IMR-90 (cell line): Measurements from ENCODE around the gene C15orf39. TPM values are rescaled to one million over a fixed set of nuclear protein-coding genes. Genes with fewer than 3 reads are reported as not detected.

Experiments used
- ATAC-seq: fragments of 200-7000 bp; cut with Tn5 transposase; 2 replicates; pipeline ENCODE4 v1.9.1; 2020; ENCODE audit warnings: low read depth, mild to moderate bottlenecking, moderate library complexity
- BruUV-seq: library from RNA; stranded (reverse); fragments of 400-500 nt; replicated peaks from 2 replicates; lab custom pipeline; 2021; lab: Mats Ljungman, UMichigan
- CTCF ChIA-PET: fragments of 300-600 bp; formaldehyde crosslinking; extraction: SDS; loops from one replicate; lab custom pipeline; 2021; ENCODE audit warnings: antibody characterized with exemption; lab: Yijun Ruan, JAX
- POLR2A ChIA-PET: fragments of 300-600 bp; sonication (Branson Sonifier 250); formaldehyde crosslinking; loops from one replicate; lab custom pipeline; 2022; ENCODE audit warnings: antibody characterized with exemption; ENCODE audit not compliant: unreplicated experiment; lab: Charles Lee
- DNase-seq: peaks from one replicate; pipeline ENCODE4 v3.0.0; 2013
- H2AFZ ChIP-seq: replicated peaks from 2 replicates; pipeline ENCODE3; 2013; ENCODE audit warnings: low read length, mild to moderate bottlenecking; ENCODE audit not compliant: poor library complexity
- H2AK5ac ChIP-seq: 2 replicates; pipeline ENCODE4 v1.6.1; 2013; ENCODE audit warnings: low read depth, low read length, inconsistent platforms
- H2AK9ac ChIP-seq: replicated peaks from 2 replicates; pipeline ENCODE3; 2013; ENCODE audit warnings: mild to moderate bottlenecking, low read depth, low read length, moderate library complexity; ENCODE audit not compliant: poor library complexity
- H2BK120ac ChIP-seq: 2 replicates; pipeline ENCODE4 v1.6.1; 2013; ENCODE audit warnings: low read depth, low read length, inconsistent platforms
- H2BK15ac ChIP-seq: 3 replicates; pipeline ENCODE4 v1.6.1; 2013; ENCODE audit warnings: low read depth, low read length, inconsistent platforms
- H2BK20ac ChIP-seq: 2 replicates; pipeline ENCODE4 v1.6.1; 2013; ENCODE audit warnings: low read depth, mild to moderate bottlenecking, inconsistent platforms, low read length, moderate library complexity
- H2BK5ac ChIP-seq: 2 replicates; pipeline ENCODE4 v1.6.1; 2013; ENCODE audit warnings: mild to moderate bottlenecking, low read depth, low read length, inconsistent platforms; ENCODE audit not compliant: poor library complexity, severe bottlenecking
- H3K14ac ChIP-seq: replicated peaks from 2 replicates; pipeline ENCODE4 v1.6.1; 2013; ENCODE audit warnings: low read depth, low read length, inconsistent platforms
- H3K18ac ChIP-seq: 2 replicates; pipeline ENCODE4 v1.6.1; 2013; ENCODE audit warnings: low read depth, low read length, control low read depth
- H3K23ac ChIP-seq: 2 replicates; pipeline ENCODE4 v1.6.1; 2013; ENCODE audit warnings: low read depth, low read length, inconsistent platforms
- H3K27ac ChIP-seq: 2 replicates; pipeline ENCODE4 v1.5.1; 2013; ENCODE audit warnings: mild to moderate bottlenecking, control low read depth, low read length; ENCODE audit not compliant: insufficient read depth
- H3K27me3 ChIP-seq: 2 replicates; pipeline ENCODE4 v1.6.1; 2013; ENCODE audit warnings: low read length; ENCODE audit not compliant: control insufficient read depth, insufficient read depth
- H3K36me3 ChIP-seq: 2 replicates; pipeline ENCODE4 v1.6.1; 2013; ENCODE audit warnings: low read length, mixed read lengths; ENCODE audit not compliant: control insufficient read depth, insufficient read depth
- H3K4ac ChIP-seq: 2 replicates; pipeline ENCODE4 v1.6.1; 2013; ENCODE audit warnings: low read depth, low read length, inconsistent platforms
- H3K4me1 ChIP-seq: 2 replicates; pipeline ENCODE4 v1.6.1; 2013; ENCODE audit warnings: low read length, mixed read lengths; ENCODE audit not compliant: control insufficient read depth, insufficient read depth
- H3K4me2 ChIP-seq: 2 replicates; pipeline ENCODE4 v1.6.1; 2013; ENCODE audit warnings: low read depth, mild to moderate bottlenecking, control low read depth, low read length, moderate library complexity
- H3K4me3 ChIP-seq: 2 replicates; pipeline ENCODE4 v1.5.1; 2013; ENCODE audit warnings: low read depth, mild to moderate bottlenecking, control low read depth, low read length, moderate library complexity; ENCODE audit not compliant: insufficient read depth
- H3K56ac ChIP-seq: 2 replicates; pipeline ENCODE4 v1.6.1; 2013; ENCODE audit warnings: low read length, inconsistent platforms; ENCODE audit not compliant: insufficient read depth; ENCODE audit errors: extremely low read depth
- H3K79me1 ChIP-seq, 2 experiments: 2 replicates each; pipeline ENCODE4 v1.6.1; 2013; ENCODE audit warnings: low read length in 2 of 2, inconsistent platforms in 1 of 2, low read depth in 1 of 2
- H3K9ac ChIP-seq: 2 replicates; pipeline ENCODE4 v1.6.1; 2013; ENCODE audit warnings: low read depth, low read length, control low read depth
- H3K9me1 ChIP-seq: 2 replicates; pipeline ENCODE4 v1.6.1; 2013; ENCODE audit warnings: low read length, inconsistent platforms; ENCODE audit not compliant: insufficient read depth
- H3K9me3 ChIP-seq: 2 replicates; pipeline ENCODE4 v1.6.1; 2013; ENCODE audit warnings: low read length; ENCODE audit not compliant: control insufficient read depth, insufficient read depth
- H4K20me1 ChIP-seq: 2 replicates; pipeline ENCODE4 v1.6.1; 2013; ENCODE audit warnings: low read length, inconsistent platforms; ENCODE audit not compliant: insufficient read depth
- H4K5ac ChIP-seq: 2 replicates; pipeline ENCODE4 v1.6.1; 2013; ENCODE audit warnings: mild to moderate bottlenecking, low read depth, low read length, control low read depth
- H4K8ac ChIP-seq, 2 experiments: 2 replicates each; pipeline ENCODE4 v1.6.1; 2013; ENCODE audit warnings: low read depth in 2 of 2, low read length in 2 of 2, control low read depth in 1 of 2, inconsistent platforms in 1 of 2
- H4K91ac ChIP-seq: 2 replicates; pipeline ENCODE4 v1.6.1; 2013; ENCODE audit warnings: low read depth, low read length, inconsistent platforms; ENCODE audit not compliant: insufficient read depth
- BHLHE40 ChIP-seq: fragments of 150-350 bp; IDR thresholded peaks from 2 replicates; pipeline ENCODE4 v1.6.1; 2016; ENCODE audit warnings: mild to moderate bottlenecking, low read depth, low read length
- CEBPB ChIP-seq: IDR thresholded peaks from 2 replicates; pipeline ENCODE4 v1.6.1; 2012; ENCODE audit warnings: low read depth, low read length, improper control_type of control experiment
- FOS ChIP-seq: fragments of 150-350 bp; IDR thresholded peaks from 2 replicates; pipeline ENCODE4 v1.6.1; 2016; ENCODE audit warnings: low read depth, low read length
- MAFK ChIP-seq: IDR thresholded peaks from 2 replicates; pipeline ENCODE4 v1.6.1; 2012; ENCODE audit warnings: low read depth, low read length, improper control_type of control experiment
- MAZ ChIP-seq: IDR thresholded peaks from 2 replicates; pipeline ENCODE4 v1.6.1; 2012; ENCODE audit warnings: low read depth, mild to moderate bottlenecking, low read length, improper control_type of control experiment, moderate library complexity, borderline replicate concordance
- MXI1 ChIP-seq: IDR thresholded peaks from 2 replicates; pipeline ENCODE4 v1.6.1; 2012; ENCODE audit warnings: low read depth, mild to moderate bottlenecking, low read length, moderate library complexity, borderline replicate concordance
- NFE2L2 ChIP-seq: fragments of 150-350 bp; IDR thresholded peaks from 2 replicates; pipeline ENCODE4 v1.6.1; 2016; ENCODE audit warnings: low read depth, mild to moderate bottlenecking, low read length
- POLR2A ChIP-seq: IDR thresholded peaks from 2 replicates; pipeline ENCODE4 v1.6.1; 2012; ENCODE audit warnings: mild to moderate bottlenecking, low read depth, low read length
- RAD21 ChIP-seq: IDR thresholded peaks from 2 replicates; pipeline ENCODE4 v1.6.1; 2012; ENCODE audit warnings: low read length, improper control_type of control experiment
- RCOR1 ChIP-seq: IDR thresholded peaks from 2 replicates; pipeline ENCODE4 v1.6.1; 2012; ENCODE audit warnings: mild to moderate bottlenecking, low read length, improper control_type of control experiment; ENCODE audit not compliant: insufficient replicate concordance
- RFX5 ChIP-seq: IDR thresholded peaks from 2 replicates; pipeline ENCODE4 v1.8.0; 2012; ENCODE audit warnings: low read depth, mild to moderate bottlenecking, low read length, moderate library complexity
- SMC3 ChIP-seq: fragments of 150-350 bp; IDR thresholded peaks from 2 replicates; pipeline ENCODE4 v1.6.1; 2016; ENCODE audit warnings: low read depth, mild to moderate bottlenecking, antibody characterized with exemption, low read length, moderate library complexity
- USF2 ChIP-seq: fragments of 150-350 bp; IDR thresholded peaks from 2 replicates; pipeline ENCODE4 v1.6.1; 2017; ENCODE audit warnings: mild to moderate bottlenecking, antibody characterized with exemption, low read length, low read depth
- WGBS, 2 experiments: methylation state at CpG; one replicate each; pipeline versions ENCODE4 v1.1.5 to v1.1.7; 2013; ENCODE audit warnings: missing lambda C conversion rate in 2 of 2; ENCODE audit not compliant: insufficient read length in 1 of 2; ENCODE audit errors: extremely low coverage in 2 of 2; 5-methylcytosine and 5-hydroxymethylcytosine counted together
- dilution Hi-C: fragments of 300-500 bp; cut with HindIII; formaldehyde crosslinking; loops from one replicate; pipeline ENCODE4 v1.14.3; 2018; ENCODE audit warnings: low sequenced_read_pairs; ENCODE audit not compliant: unreplicated experiment
- in situ Hi-C: fragments of 300-500 bp; cut with MboI; formaldehyde crosslinking; loops from 3 replicates; pipeline ENCODE4 v1.14.3; 2019; ENCODE audit warnings: low sequenced_read_pairs, inconsistent platforms, mixed read lengths
- intact Hi-C: fragments of 100-400 bp; cut with micrococcal nuclease; formaldehyde crosslinking; loops from 2 replicates; pipeline ENCODE4 v1.10.0; 2022
- polyA plus RNA-seq, 3 experiments: library from polyadenylated mRNA; depleted of rRNA; stranded (reverse); fragments of >200 nt; gene quantifications; 2 replicates each; pipeline ENCODE4 v1.2.3, GENCODE V29; 2012; ENCODE audit warnings: low replicate concordance in 1 of 3
- total RNA-seq: library from RNA; depleted of rRNA; stranded (reverse); fragments of >200 nt; gene quantifications from 2 replicates; pipeline ENCODE4 v1.2.3, GENCODE V29; 2012
- TF ChIP-seq, protein P1 (sequence below): fragments of 150-350 bp; IDR thresholded peaks from 2 replicates; pipeline ENCODE4 v1.6.1; 2016; ENCODE audit warnings: low read depth, mild to moderate bottlenecking, low read length, moderate library complexity, borderline replicate concordance
- TF ChIP-seq, protein P2 (sequence below): conservative IDR thresholded peaks from 2 replicates; pipeline ENCODE4 v1.5.1; 2012; ENCODE audit warnings: mild to moderate bottlenecking, low read depth, low read length, improper control_type of control experiment

The C15orf39 gene
- total and polyA plus RNA-seq, 2 of the 4 experiments (the other 2 are of a cell fraction): 1.3 to 5.7 TPM

DNA sequence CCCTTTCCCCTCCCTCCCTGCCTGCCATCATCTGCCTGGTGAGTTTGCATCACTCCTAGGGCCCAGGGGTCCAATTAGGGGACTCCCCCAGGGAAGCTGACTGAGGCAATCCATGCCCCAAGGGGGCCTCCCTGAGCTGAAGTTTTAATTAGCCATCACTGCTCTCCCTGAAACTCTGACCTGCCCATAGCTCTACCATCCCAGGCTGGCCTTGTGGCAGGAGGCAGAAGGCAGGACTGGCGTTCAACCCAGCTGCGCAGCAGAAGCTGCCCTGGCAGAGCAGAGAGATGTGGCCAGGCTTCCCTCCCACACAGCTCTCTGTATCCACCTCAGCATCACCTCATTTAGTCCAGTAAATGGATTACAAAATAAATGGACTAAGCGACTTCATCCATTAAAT lies 7.7 kb upstream of the C15orf39 start:
- Histone ChIP-seq H2AK9ac (no peak overlapping the region), H3K27me3 (peaks cover 46% of the 10 kb centered on the region), H2BK15ac (no peak overlapping the region), H3K56ac (no peak overlapping the region), H3K9ac (no peak overlapping the region), H4K20me1 (no peaks in the 10 kb centered on the region), H2AK5ac (no peak overlapping the region), H2AFZ (no peak overlapping the region), H3K9me1 (no peaks in the 10 kb centered on the region), H2BK5ac (no peak overlapping the region), H3K79me1 (no peaks in the 10 kb centered on the region), H4K5ac (no peak overlapping the region), H3K23ac (no peak overlapping the region), H3K4me1 (peaks cover 7% of the 10 kb centered on the region; the same call in 1 of the 2 replicates), H3K36me3 (no peaks in the 10 kb centered on the region), H2BK120ac (no peak overlapping the region), H4K8ac (no peak overlapping the region), H3K27ac (no peak overlapping the region), H3K4me3 (no peak overlapping the region), H3K9me3 (peaks cover 12% of the 10 kb centered on the region), H3K4ac (no peak overlapping the region), H3K14ac (no peak overlapping the region), H2BK20ac (no peak overlapping the region), H3K4me2 (no peak overlapping the region), H4K91ac (no peak overlapping the region), H3K18ac (no peak overlapping the region)
- WGBS, 2 experiments: no CpG with 5 or more reads among the region's 3 CpGs
- POLR2A ChIA-PET: no interaction called here
- no TSS peak for BruUV-seq
- ATAC-seq (no peak), DNase-seq (no peak)
- in situ Hi-C loops: no loop called here
- no peak for TF ChIP-seq RCOR1
- no peak for TF ChIP-seq POLR2A
- no peak for TF ChIP-seq RAD21
- no peak for TF ChIP-seq MAZ
- TF ChIP-seq, protein P1, sequence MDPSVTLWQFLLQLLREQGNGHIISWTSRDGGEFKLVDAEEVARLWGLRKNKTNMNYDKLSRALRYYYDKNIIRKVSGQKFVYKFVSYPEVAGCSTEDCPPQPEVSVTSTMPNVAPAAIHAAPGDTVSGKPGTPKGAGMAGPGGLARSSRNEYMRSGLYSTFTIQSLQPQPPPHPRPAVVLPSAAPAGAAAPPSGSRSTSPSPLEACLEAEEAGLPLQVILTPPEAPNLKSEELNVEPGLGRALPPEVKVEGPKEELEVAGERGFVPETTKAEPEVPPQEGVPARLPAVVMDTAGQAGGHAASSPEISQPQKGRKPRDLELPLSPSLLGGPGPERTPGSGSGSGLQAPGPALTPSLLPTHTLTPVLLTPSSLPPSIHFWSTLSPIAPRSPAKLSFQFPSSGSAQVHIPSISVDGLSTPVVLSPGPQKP: no peak
- no peak for TF ChIP-seq NFE2L2
- TF ChIP-seq MAFK: no peak
- no peak for TF ChIP-seq SMC3
- no peak for TF ChIP-seq BHLHE40
- no peak for TF ChIP-seq FOS
- TF ChIP-seq MXI1: no peak
- no peak for TF ChIP-seq USF2
- TF ChIP-seq, protein P2, sequence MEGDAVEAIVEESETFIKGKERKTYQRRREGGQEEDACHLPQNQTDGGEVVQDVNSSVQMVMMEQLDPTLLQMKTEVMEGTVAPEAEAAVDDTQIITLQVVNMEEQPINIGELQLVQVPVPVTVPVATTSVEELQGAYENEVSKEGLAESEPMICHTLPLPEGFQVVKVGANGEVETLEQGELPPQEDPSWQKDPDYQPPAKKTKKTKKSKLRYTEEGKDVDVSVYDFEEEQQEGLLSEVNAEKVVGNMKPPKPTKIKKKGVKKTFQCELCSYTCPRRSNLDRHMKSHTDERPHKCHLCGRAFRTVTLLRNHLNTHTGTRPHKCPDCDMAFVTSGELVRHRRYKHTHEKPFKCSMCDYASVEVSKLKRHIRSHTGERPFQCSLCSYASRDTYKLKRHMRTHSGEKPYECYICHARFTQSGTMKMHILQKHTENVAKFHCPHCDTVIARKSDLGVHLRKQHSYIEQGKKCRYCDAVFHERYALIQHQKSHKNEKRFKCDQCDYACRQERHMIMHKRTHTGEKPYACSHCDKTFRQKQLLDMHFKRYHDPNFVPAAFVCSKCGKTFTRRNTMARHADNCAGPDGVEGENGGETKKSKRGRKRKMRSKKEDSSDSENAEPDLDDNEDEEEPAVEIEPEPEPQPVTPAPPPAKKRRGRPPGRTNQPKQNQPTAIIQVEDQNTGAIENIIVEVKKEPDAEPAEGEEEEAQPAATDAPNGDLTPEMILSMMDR: no peak
- no peak for TF ChIP-seq CEBPB
- no peak for TF ChIP-seq RFX5
- CTCF ChIA-PET: no interaction called here
- dilution Hi-C loops: no loop called here
- intact Hi-C loops: no loop called here
